Transverse colon (tissue), 4 donors: ENCODE results near the gene S100A7A. TPM values are rescaled to one million over a fixed set of nuclear protein-coding genes. Genes with fewer than 3 reads are reported as not detected.

ENCODE experiments used
- DNase-seq: peaks from one replicate; pipeline ENCODE4 v3.0.0-alpha.2; 2019
- H3K27ac ChIP-seq, 4 donors: fragments of 200-600 bp; sonication (generic); 2 replicates each; pipeline ENCODE4 v1.5.1; 2016 to 2018; ENCODE audit warnings: inconsistent platforms in 4 of 4
- H3K27me3 ChIP-seq: fragments of 200-600 bp; sonication (generic); 2 replicates; pipeline ENCODE4 v1.5.1; 2017; ENCODE audit warnings: inconsistent platforms
- H3K36me3 ChIP-seq, 4 donors: fragments of 200-600 bp; sonication (generic); 2 replicates each; pipeline ENCODE4 v1.5.1; 2017 to 2019; ENCODE audit warnings: inconsistent platforms in 4 of 4
- H3K4me1 ChIP-seq, 4 donors: fragments of 200-600 bp; sonication (generic); 2 replicates each; pipeline ENCODE4 v1.5.1; 2017 to 2020; ENCODE audit warnings: inconsistent platforms in 4 of 4
- H3K4me3 ChIP-seq, 4 donors: fragments of 200-600 bp; sonication (generic); 1 replicate in 1 of 4; 2 replicates in 3 of 4; pipeline versions ENCODE4 v1.5.1 to v1.6.1; 2017 to 2019; ENCODE audit warnings: inconsistent platforms in 4 of 4
- H3K9me3 ChIP-seq, 2 donors: fragments of 200-600 bp; sonication (generic); 2 replicates each; pipeline ENCODE4 v1.5.1; 2017 to 2019; ENCODE audit warnings: inconsistent platforms in 2 of 2
- CTCF ChIP-seq, 5 experiments: fragments of 200-600 bp in 3 of 5; fragments of 450-650 bp in 2 of 5; sonication (generic) in 3 of 5; IDR thresholded peaks; 1 replicate in 2 of 5; 2 replicates in 3 of 5; pipeline ENCODE4 v1.5.1; 2016 to 2017; ENCODE audit warnings: antibody characterized with exemption in 5 of 5, inconsistent platforms in 3 of 5, mild to moderate bottlenecking in 2 of 5, moderate library complexity in 1 of 5
- EP300 ChIP-seq: sonication (generic); formaldehyde crosslinking; IDR thresholded peaks from one replicate; pipeline ENCODE4 v1.6.1; 2017; ENCODE audit warnings: antibody characterized with exemption, low read depth
- POLR2A ChIP-seq: fragments of 450-650 bp; IDR thresholded peaks from one replicate; pipeline ENCODE4 v1.6.1; 2016; ENCODE audit warnings: antibody characterized with exemption, mild to moderate bottlenecking, moderate library complexity
- POLR2AphosphoS5 ChIP-seq, 3 donors: sonication (generic); formaldehyde crosslinking; IDR thresholded peaks; one replicate each; pipeline ENCODE4 v1.6.1; 2016; ENCODE audit warnings: antibody characterized with exemption in 3 of 3
- WGBS, 2 donors: methylation state at CpG; one replicate each; pipeline ENCODE4 v1.1.5; 2018; ENCODE audit warnings: low coverage in 1 of 2; 5-methylcytosine and 5-hydroxymethylcytosine counted together
- in situ Hi-C, 4 donors: fragments of 200-750 bp; cut with MboI; loops; one replicate each; pipeline versions ENCODE4 v1.15.0 to v1.15.1; 2017; ENCODE audit warnings: low sequenced_read_pairs in 3 of 4, low pct_ligation_motif_present in 1 of 4, low pct_unique_long_range_greater_than_20kb in 1 of 4
- intact Hi-C: fragments of 100-400 bp; cut with DNase I; formaldehyde crosslinking; loops from one replicate; pipeline ENCODE4 v1.15.1; 2023; ENCODE audit warnings: low total_unique reads
- total RNA-seq, 4 donors: library from RNA; depleted of rRNA; stranded (reverse); fragments of >200 nt; gene quantifications; one replicate each; pipeline ENCODE4 v1.1.0, GENCODE V29; 2016

Gene S100A7A
- total RNA-seq, 4 donors from 2014 or later, result not detected

GRCh38 chr1:153431002-153431401 is 14.7 kb downstream of the S100A7A start:
- Histone ChIP-seq H3K36me3 (no peaks in the 10 kb centered on the region), H3K27me3 (peaks cover 5% of the 10 kb centered on the region), H3K4me3 (no peak overlapping the region), H3K4me1 (no peaks in the 10 kb centered on the region), H3K9me3 (no peaks in the 10 kb centered on the region), H3K27ac (no peak overlapping the region)
- intact Hi-C loops, result no loop called here
- DNase-seq, result no peak
- TF ChIP-seq CTCF (IDR thresholded peaks at IDR 0.05), result no peak
- TF ChIP-seq POLR2AphosphoS5 (IDR thresholded peaks at IDR 0.05), result no peak
- in situ Hi-C loops, result no loop called here
- WGBS, 2 donors, result 82% methylated on average over 17 of the region's 17 CpGs; no CpG with 5 or more reads in 1 of the 2 donors

- intact Hi-C loops (no loop called here), in situ Hi-C loops (no loop called here)
- Histone ChIP-seq H3K4me1 (no peaks in the 10 kb centered on the region), H3K27me3 (peaks cover 4% of the 10 kb centered on the region), H3K9me3 (no peaks in the 10 kb centered on the region), H3K36me3 (no peaks in the 10 kb centered on the region), H3K4me3 (no peak overlapping the region), H3K27ac (no peak overlapping the region)
- no peak for DNase-seq
- 60 to 73% methylated on average over 2 to 3 of the region's 3 CpGs for WGBS, 2 donors
- no peak for TF ChIP-seq POLR2AphosphoS5 (IDR thresholded peaks at IDR 0.05)
- no peak for TF ChIP-seq CTCF (IDR thresholded peaks at IDR 0.05)
- no peak for TF ChIP-seq EP300
- no peak for TF ChIP-seq POLR2A
Observed at GRCh38 chr1:153431427-153431826, 15.1 kb downstream of the S100A7A start.

- in situ Hi-C loops (no loop called here), intact Hi-C loops (no loop called here)
- Histone ChIP-seq H3K27ac (no peak overlapping the region), H3K9me3 (no peaks in the 10 kb centered on the region), H3K4me3 (no peak overlapping the region), H3K4me1 (no peaks in the 10 kb centered on the region), H3K36me3 (no peaks in the 10 kb centered on the region), H3K27me3 (no peaks in the 10 kb centered on the region)
- TF ChIP-seq POLR2AphosphoS5 (IDR thresholded peaks at IDR 0.05) (no peak), EP300 (no peak), POLR2A (no peak), CTCF (IDR thresholded peaks at IDR 0.05) (no peak)
- WGBS, 2 donors, result 57 to 67% methylated on average over 2 to 4 of the region's 4 CpGs
- DNase-seq, result no peak
Observed at GRCh38 chr1:153431928-153432327, 15.6 kb downstream of the S100A7A start.

- Histone ChIP-seq H3K36me3 (no peaks in the 10 kb centered on the region), H3K4me3 (no peak overlapping the region), H3K27me3 (no peaks in the 10 kb centered on the region), H3K9me3 (no peaks in the 10 kb centered on the region), H3K4me1 (no peaks in the 10 kb centered on the region), H3K27ac (no peak overlapping the region)
- in situ Hi-C loops (no loop called here), intact Hi-C loops (no loop called here)
- DNase-seq, result no peak
- 70% methylated on average over 9 of the region's 9 CpGs; no CpG with 5 or more reads in 1 of the 2 donors for WGBS, 2 donors
- TF ChIP-seq CTCF (IDR thresholded peaks at IDR 0.05) (no peak), POLR2A (no peak), POLR2AphosphoS5 (IDR thresholded peaks at IDR 0.05) (no peak), EP300 (no peak)
Observed at GRCh38 chr1:153432874-153433681, 16.8 kb downstream of the S100A7A start.
